H1 (cell line): ENCODE results near the gene CD164L2. TPM values are rescaled to one million over a fixed set of nuclear protein-coding genes. Genes with fewer than 3 reads are reported as not detected.

Experiments
- CTCF ChIA-PET: fragments of 300-600 bp; sonication (Branson Sonifier 250); formaldehyde crosslinking; loops from one replicate; lab custom pipeline; 2021; ENCODE audit not compliant: partially characterized antibody; lab: Charles Lee
- POLR2A ChIA-PET: fragments of 300-600 bp; sonication (Branson Sonifier 250); formaldehyde crosslinking; loops from one replicate; lab custom pipeline; 2021; ENCODE audit warnings: inconsistent platforms; ENCODE audit not compliant: partially characterized antibody; lab: Charles Lee
- DNase-seq, 2 experiments: peaks; one replicate each; pipeline versions ENCODE4 v3.0.0 to v3.0.0-alpha.2; 2010 to 2022; ENCODE audit warnings: low spot score in 2 of 2, low read depth in 1 of 2, mixed read lengths in 1 of 2
- FAIRE-seq: peaks from 2 replicates; lab custom pipeline; 2011; peaks lifted over from hg19 to GRCh38; lab: Jason Lieb, UNC
- H2AFZ ChIP-seq: 2 replicates; pipeline ENCODE4 v1.8.1; 2012; ENCODE audit warnings: low read length, inconsistent platforms
- H2AK5ac ChIP-seq: 2 replicates; pipeline ENCODE4 v1.6.1; 2013; ENCODE audit warnings: low read depth, low read length
- H2BK120ac ChIP-seq: replicated peaks from 2 replicates; pipeline ENCODE3; 2013; ENCODE audit warnings: low read depth, low read length, inconsistent platforms
- H2BK12ac ChIP-seq: 2 replicates; pipeline ENCODE4 v1.6.1; 2013; ENCODE audit warnings: low read depth, low read length
- H2BK15ac ChIP-seq: 2 replicates; pipeline ENCODE4 v1.6.1; 2013; ENCODE audit warnings: low read length
- H2BK20ac ChIP-seq: 2 replicates; pipeline ENCODE4 v1.6.1; 2013; ENCODE audit warnings: low read length
- H2BK5ac ChIP-seq: 2 replicates; pipeline ENCODE4 v1.6.1; 2013; ENCODE audit warnings: low read depth, low read length
- H3K14ac ChIP-seq: 2 replicates; pipeline ENCODE4 v1.6.1; 2013; ENCODE audit warnings: inconsistent platforms; ENCODE audit not compliant: insufficient read length
- H3K18ac ChIP-seq: 2 replicates; pipeline ENCODE4 v1.6.1; 2013; ENCODE audit warnings: low read length; ENCODE audit errors: extremely low read depth
- H3K23ac ChIP-seq: 2 replicates; pipeline ENCODE4 v1.6.1; 2013; ENCODE audit warnings: inconsistent platforms; ENCODE audit not compliant: insufficient read length
- H3K23me2 ChIP-seq: 2 replicates; pipeline ENCODE4 v1.6.1; 2013; ENCODE audit warnings: low read depth, low read length
- H3K27ac ChIP-seq: 2 replicates; pipeline ENCODE4 v1.6.1; 2011; ENCODE audit warnings: low read depth, low read length, inconsistent platforms
- H3K27me3 ChIP-seq, 4 experiments: replicated peaks in 1 of 4; 1 replicate in 1 of 4; 2 replicates in 3 of 4; pipeline versions ENCODE4 v1.6.1 to v1.8.1; 2011 to 2013; ENCODE audit warnings: low read length in 3 of 4, mild to moderate bottlenecking in 3 of 4, inconsistent platforms in 2 of 4, mixed read lengths in 2 of 4, moderate library complexity in 1 of 4; ENCODE audit not compliant: control insufficient read depth in 3 of 4, insufficient read depth in 3 of 4; ENCODE audit errors: extremely low read depth in 1 of 4
- H3K36me3 ChIP-seq, 4 experiments: 2 replicates each; pipeline versions ENCODE4 v1.6.1 to v1.8.1; 2011 to 2013; ENCODE audit warnings: mild to moderate bottlenecking in 4 of 4, low read length in 3 of 4, moderate library complexity in 2 of 4, control low read depth in 1 of 4, inconsistent platforms in 1 of 4; ENCODE audit not compliant: insufficient read depth in 4 of 4, control insufficient read depth in 2 of 4
- H3K4ac ChIP-seq: replicated peaks from 2 replicates; pipeline ENCODE3; 2013; ENCODE audit warnings: low read length, low read depth, mixed read lengths, inconsistent platforms; ENCODE audit not compliant: insufficient read length
- H3K4me1 ChIP-seq, 4 experiments: replicated peaks in 1 of 4; 1 replicate in 1 of 4; 2 replicates in 3 of 4; pipeline versions ENCODE4 v1.6.1 to v1.8.1; 2011 to 2013; ENCODE audit warnings: low read length in 3 of 4, inconsistent platforms in 2 of 4, mixed read lengths in 1 of 4; ENCODE audit not compliant: insufficient read depth in 4 of 4, control insufficient read depth in 3 of 4
- H3K4me2 ChIP-seq, 2 experiments: 2 replicates each; pipeline versions ENCODE4 v1.6.1 to v1.8.1; 2011 to 2013; ENCODE audit warnings: low read depth in 2 of 2, low read length in 2 of 2, control low read depth in 1 of 2, inconsistent platforms in 1 of 2, mild to moderate bottlenecking in 1 of 2; ENCODE audit not compliant: insufficient read depth in 1 of 2
- H3K4me3 ChIP-seq, 4 experiments: fragments of 200-600, 300-600 bp in 1 of 4; sonication (generic), shearing (Covaris generic), sonication (Bioruptor Twin) in 1 of 4; 2 replicates each; pipeline versions ENCODE4 v1.5.1 to v1.8.1; 2011 to 2016; ENCODE audit warnings: low read length in 4 of 4, low read depth in 3 of 4, control low read depth in 2 of 4, inconsistent platforms in 2 of 4, mild to moderate bottlenecking in 2 of 4, mixed read lengths in 1 of 4, moderate library complexity in 1 of 4; ENCODE audit not compliant: insufficient read depth in 2 of 4; ENCODE audit errors: extremely low read depth in 1 of 4
- H3K56ac ChIP-seq: replicated peaks from 2 replicates; pipeline ENCODE3; 2013; ENCODE audit warnings: low read depth, mild to moderate bottlenecking, mixed read lengths, low read length, inconsistent platforms; ENCODE audit not compliant: insufficient read length
- H3K79me1 ChIP-seq: 2 replicates; pipeline ENCODE4 v1.6.1; 2013; ENCODE audit warnings: low read depth, low read length, control low read depth
- H3K79me2 ChIP-seq, 2 experiments: 2 replicates each; pipeline versions ENCODE4 v1.6.1 to v1.8.1; 2012 to 2013; ENCODE audit warnings: low read length in 2 of 2, mild to moderate bottlenecking in 2 of 2, inconsistent platforms in 1 of 2; ENCODE audit not compliant: insufficient read depth in 2 of 2, control insufficient read depth in 1 of 2
- H3K9ac ChIP-seq, 4 experiments: replicated peaks in 1 of 4; 1 replicate in 1 of 4; 2 replicates in 3 of 4; pipeline versions ENCODE4 v1.6.1 to v1.8.1; 2011 to 2013; ENCODE audit warnings: low read depth in 3 of 4, low read length in 3 of 4, control low read depth in 2 of 4, mild to moderate bottlenecking in 2 of 4, moderate library complexity in 2 of 4, inconsistent platforms in 1 of 4; ENCODE audit errors: extremely low read depth in 1 of 4
- H3K9me3 ChIP-seq, 2 experiments: 2 replicates each; pipeline versions ENCODE4 v1.6.1 to v1.8.1; 2012 to 2013; ENCODE audit warnings: mild to moderate bottlenecking in 2 of 2, moderate library complexity in 2 of 2, control low read depth in 1 of 2, inconsistent platforms in 1 of 2, low read depth in 1 of 2, low read length in 1 of 2, mixed read lengths in 1 of 2; ENCODE audit not compliant: insufficient read depth in 2 of 2
- H4K20me1 ChIP-seq, 2 experiments: replicated peaks in 1 of 2; 2 replicates each; pipeline versions ENCODE3 to v1.8.1; 2011 to 2013; ENCODE audit warnings: inconsistent platforms in 2 of 2, low read length in 2 of 2, mild to moderate bottlenecking in 1 of 2; ENCODE audit not compliant: insufficient read depth in 2 of 2, control insufficient read depth in 1 of 2
- H4K5ac ChIP-seq: 2 replicates; pipeline ENCODE4 v1.6.1; 2013; ENCODE audit warnings: low read length, low read depth, mixed read lengths, inconsistent platforms; ENCODE audit not compliant: insufficient read length
- H4K8ac ChIP-seq: 2 replicates; pipeline ENCODE4 v1.8.0; 2013; ENCODE audit warnings: mild to moderate bottlenecking, moderate library complexity, low read length, inconsistent platforms; ENCODE audit not compliant: insufficient read depth; ENCODE audit errors: extremely low read depth
- H4K91ac ChIP-seq: replicated peaks from 2 replicates; pipeline ENCODE3; 2013; ENCODE audit warnings: low read length, mixed read lengths, inconsistent platforms; ENCODE audit not compliant: insufficient read length
- CEBPB ChIP-seq: IDR thresholded peaks from 2 replicates; pipeline ENCODE4 v1.6.1; 2012; ENCODE audit warnings: low read depth, low read length
- CREB1 ChIP-seq: IDR thresholded peaks from 2 replicates; pipeline ENCODE4 v1.6.1; 2012; ENCODE audit warnings: inconsistent platforms
- CTBP2 ChIP-seq: IDR thresholded peaks from 2 replicates; pipeline ENCODE4 v1.7.0; 2011; ENCODE audit warnings: borderline replicate concordance, mild to moderate bottlenecking, moderate library complexity, mixed read lengths, low read length; ENCODE audit not compliant: insufficient read depth, insufficient read length
- FOSL1 ChIP-seq: IDR thresholded peaks from 2 replicates; pipeline ENCODE4 v1.6.1; 2011; ENCODE audit warnings: mild to moderate bottlenecking, low read depth, low read length, moderate library complexity; ENCODE audit not compliant: insufficient read depth
- KDM4A ChIP-seq: IDR thresholded peaks from one replicate; pipeline ENCODE4 v1.7.1; 2012; ENCODE audit warnings: low read depth, mild to moderate bottlenecking, moderate library complexity, low read length, inconsistent platforms; ENCODE audit not compliant: severe bottlenecking
- MAX ChIP-seq: IDR thresholded peaks from 2 replicates; pipeline ENCODE4 v1.6.1; 2012; ENCODE audit warnings: inconsistent platforms
- POLR2A ChIP-seq, 2 experiments: IDR thresholded peaks; 1 replicate in 1 of 2; 2 replicates in 1 of 2; pipeline ENCODE4 v1.6.1; 2011; ENCODE audit warnings: low read depth in 2 of 2, low read length in 2 of 2, mild to moderate bottlenecking in 2 of 2; ENCODE audit errors: control extremely low read depth in 1 of 2
- SIRT6 ChIP-seq: IDR thresholded peaks from one replicate; pipeline ENCODE4 v1.7.1; 2012; ENCODE audit warnings: low read length, inconsistent platforms
- SP1 ChIP-seq: IDR thresholded peaks from 2 replicates; pipeline ENCODE4 v1.6.1; 2011; ENCODE audit warnings: low read depth, low read length
- SUZ12 ChIP-seq: fragments of 200-600 bp; sonication (generic); IDR thresholded peaks from 2 replicates; pipeline ENCODE4 v1.6.1; 2012; ENCODE audit warnings: mild to moderate bottlenecking, inconsistent platforms, low read length, moderate library complexity, mixed read lengths
- YY1 ChIP-seq: IDR thresholded peaks from 2 replicates; pipeline ENCODE4 v1.6.1; 2011; ENCODE audit warnings: low read depth, mild to moderate bottlenecking, low read length
- WGBS, 2 experiments: shearing (Covaris generic) in 1 of 2; methylation state at CpG; one replicate each; pipeline versions ENCODE4 v1.1.6 to v1.1.7; 2013 to 2015; ENCODE audit warnings: low lambda C conversion rate in 2 of 2, mixed read lengths in 2 of 2, inconsistent platforms in 1 of 2, low coverage in 1 of 2, missing lambda C conversion rate in 1 of 2; ENCODE audit not compliant: insufficient replicate concordance in 2 of 2, insufficient coverage in 1 of 2, insufficient read length in 1 of 2; ENCODE audit errors: extremely low coverage in 1 of 2, missing lambda C conversion rate in 1 of 2; 5-methylcytosine and 5-hydroxymethylcytosine counted together
- polyA plus RNA-seq, 7 experiments: library from polyadenylated mRNA; depleted of rRNA in 3 of 7; stranded (reverse) in 5 of 7; unstranded in 2 of 7; fragments of >200 nt in 5 of 7; fragments of 200-250 nt in 2 of 7; gene quantifications; 1 replicate in 5 of 7; 2 replicates in 1 of 7; 4 replicates in 1 of 7; pipeline versions ENCODE4 v1.2.1 to v1.2.3, GENCODE V29; 2011 to 2013; ENCODE audit warnings: missing spikeins in 2 of 7, mixed read lengths in 2 of 7
- total RNA-seq: library from RNA; stranded (reverse); fragmentation: NEBNext Ultra II Directional; extraction: Animal tissue kit (Norgen Biotek cat#: 25700); gene quantifications from 2 replicates; pipeline ENCODE4 v1.2.1, GENCODE V29; 2021

The CD164L2 gene
- total and polyA plus RNA-seq, 2 of the 8 experiments (the other 6 are each of a cell fraction or from before 2014, with no cell fraction given), result 3.3 TPM

- Histone ChIP-seq H4K8ac (peak within 1 kb of the TSS; percentile 12; the same call in 1 of the 2 replicates), H2BK20ac (0 out of 2 replicates have a peak within 1 kb of the TSS, but pooled peaks have one; percentile 68), H3K14ac (no peak within 1 kb of the TSS), H3K27ac (peak within 1 kb of the TSS; percentile 27; the same call in 1 of the 2 replicates), H3K4me2 (peak within 1 kb of the TSS; percentile 85 to 97), H3K4me1 (peaks cover 3 to 16% (median 6%) of the 10 kb centered on the region in 4 experiments), H4K20me1 (peaks cover 0 to 2% of the 10 kb centered on the region in 2 experiments), H4K91ac (peak within 1 kb of the TSS; percentile 79), H2BK12ac (peak within 1 kb of the TSS; percentile 1; the same call in 1 of the 2 replicates), H2AK5ac (no peak within 1 kb of the TSS; the same call in 1 of the 2 replicates), H3K23me2 (peaks cover 2% of the 10 kb centered on the region; the same call in 1 of the 2 replicates), H2AFZ (peak within 1 kb of the TSS; percentile 80; the same call in 1 of the 2 replicates), H2BK120ac (peak within 1 kb of the TSS; percentile 85), H3K4me3 (peak within 1 kb of the TSS; percentile 62 to 71 (median 64)), H3K23ac (no peak within 1 kb of the TSS), H3K27me3 (peaks cover 0 to 5% (median 2%) of the 10 kb centered on the region in 4 experiments; a peak in 5 of 7 replicates), H2BK5ac (peak within 1 kb of the TSS; percentile 45; the same call in 1 of the 2 replicates), H3K18ac (peak within 1 kb of the TSS; percentile 84), H3K79me1 (no peaks in the 10 kb centered on the region), H3K79me2 (no peaks in the 10 kb centered on the region), H2BK15ac (peak within 1 kb of the TSS; percentile 76; the same call in 1 of the 2 replicates), H3K56ac (peak within 1 kb of the TSS; percentile 13), H3K9me3 (no peaks in the 10 kb centered on the region), H4K5ac (peak within 1 kb of the TSS; percentile 62), H3K9ac (peak within 1 kb of the TSS; percentile 38 to 73 (median 50)), H3K36me3 (no peaks in the 10 kb centered on the region), H3K4ac (no peak within 1 kb of the TSS)
- 1% methylated on average over 55 of the region's 67 CpGs; no CpG with 5 or more reads in 1 of the 2 experiments for WGBS, 2 experiments
- DNase-seq (peak in 1 of 2 experiments; percentile 85), FAIRE-seq (no peak)
- ChIA-PET POLR2A (interaction anchor here (0.8 to 10.3 kb wide), 13 partner anchors 13 to 335 kb away, joined by 3 to 101 read pairs (median 4); partner anchors contain the start of gene CD164L2), CTCF (interaction anchor here (0.6 to 28.8 kb wide), 18 partner anchors 10 to 303 kb away, joined by 3 to 625 read pairs (median 8); partner anchors contain the start of genes CD164L2, FCN3 and GPR3)
- TF ChIP-seq MAX (no peak), CREB1 (no peak), POLR2A (IDR thresholded peaks at IDR 0.05; ENCODE audit: control extremely low read depth in 1 of 2, low read depth in 2 of 2, low read length in 2 of 2) (0 out of 3 replicates have a peak, but pooled peaks of 1 of the 2 experiments have one; percentile 17), FOSL1 (no peak), SUZ12 (no peak), SP1 (peak; percentile 91), SIRT6 (no peak), KDM4A (peak; percentile 26), CTBP2 (no peak), CEBPB (no peak), YY1 (no peak)
Measured at GRCh38 chr1:27366411-27367159, 16.5 kb downstream of the CD164L2 start, which contains the start of gene MAP3K6. MAP3K6 (minus strand) TSS chr1:27366961; CDS start chr1:27366597, 364 bp downstream.
